HG02870 (cell line): ENCODE measurements around the gene PDE5A.
"Not testable (repeated sequence)": the region's sequence is repeated elsewhere in the genome, so short reads cannot be mapped to it uniquely, and the experiment has no call there.

Source experiments
- ATAC-seq: cut with Tn5 transposase; IDR thresholded peaks from one replicate; pipeline ENCODE4 v1.9.1; 2021; ENCODE audit warnings: mild to moderate bottlenecking, moderate library complexity; ENCODE audit not compliant: unreplicated experiment

Gene PDE5A

GRCh38 chr4:119478446-119479179 is 150.0 kb downstream of the PDE5A start:
- ATAC-seq, result no peak

GRCh38 chr4:119477412-119478053 is 151.1 kb downstream of the PDE5A start:
- peak; percentile 71 for ATAC-seq

GRCh38 chr4:119471259-119471658 is 157.3 kb downstream of the PDE5A start:
- ATAC-seq, result peak; percentile 60

GRCh38 chr4:119470737-119471063 is 157.9 kb downstream of the PDE5A start:
- ATAC-seq, result peak; percentile 52

- ATAC-seq, result peak; percentile 76
Observed at GRCh38 chr4:119470021-119470736, 158.4 kb downstream of the PDE5A start.

GRCh38 chr4:119469039-119469438 is 159.6 kb downstream of the PDE5A start:
- ATAC-seq, result not testable (repeated sequence)

DNA sequence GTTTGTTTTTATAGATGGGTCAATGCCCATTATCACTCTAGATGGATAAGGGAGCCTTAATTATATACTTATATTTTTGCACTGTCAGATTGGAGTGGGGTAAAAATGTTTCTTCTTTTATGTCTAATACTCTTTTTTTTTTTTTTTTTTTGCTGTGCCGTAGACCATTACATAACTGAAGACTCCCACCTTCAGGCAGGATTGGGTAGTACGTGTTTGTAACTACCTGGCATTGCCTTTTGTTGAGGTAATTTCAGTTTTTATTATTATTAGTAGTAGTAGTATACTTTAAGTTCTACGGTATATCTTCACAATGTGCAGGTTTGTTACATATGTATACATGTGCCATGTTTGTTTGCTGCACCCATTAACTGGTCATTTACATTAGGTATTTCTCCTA is 165.9 kb downstream of the PDE5A start:
- ATAC-seq, result not testable (repeated sequence)

DNA sequence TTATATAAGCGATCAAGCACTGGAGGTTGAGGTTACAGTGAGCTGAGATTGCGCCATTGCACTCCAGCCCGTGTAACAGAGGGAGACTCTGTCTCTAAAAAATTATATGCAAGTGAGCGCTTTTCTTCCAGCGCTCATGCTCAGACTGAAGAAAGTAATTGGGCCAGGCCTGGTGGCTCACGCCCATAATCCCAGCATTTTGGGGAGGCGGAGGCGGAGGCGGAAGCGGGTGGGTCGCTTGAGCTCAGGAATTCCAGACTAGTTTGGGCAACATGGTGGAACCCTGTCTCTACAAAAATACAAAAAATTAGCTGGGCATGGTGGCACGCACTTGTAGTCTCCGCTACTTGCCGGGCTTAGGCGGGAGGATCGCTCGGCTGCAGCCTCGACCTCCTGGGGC is 172.9 kb downstream of the PDE5A start:
- ATAC-seq, result not testable (repeated sequence)

DNA sequence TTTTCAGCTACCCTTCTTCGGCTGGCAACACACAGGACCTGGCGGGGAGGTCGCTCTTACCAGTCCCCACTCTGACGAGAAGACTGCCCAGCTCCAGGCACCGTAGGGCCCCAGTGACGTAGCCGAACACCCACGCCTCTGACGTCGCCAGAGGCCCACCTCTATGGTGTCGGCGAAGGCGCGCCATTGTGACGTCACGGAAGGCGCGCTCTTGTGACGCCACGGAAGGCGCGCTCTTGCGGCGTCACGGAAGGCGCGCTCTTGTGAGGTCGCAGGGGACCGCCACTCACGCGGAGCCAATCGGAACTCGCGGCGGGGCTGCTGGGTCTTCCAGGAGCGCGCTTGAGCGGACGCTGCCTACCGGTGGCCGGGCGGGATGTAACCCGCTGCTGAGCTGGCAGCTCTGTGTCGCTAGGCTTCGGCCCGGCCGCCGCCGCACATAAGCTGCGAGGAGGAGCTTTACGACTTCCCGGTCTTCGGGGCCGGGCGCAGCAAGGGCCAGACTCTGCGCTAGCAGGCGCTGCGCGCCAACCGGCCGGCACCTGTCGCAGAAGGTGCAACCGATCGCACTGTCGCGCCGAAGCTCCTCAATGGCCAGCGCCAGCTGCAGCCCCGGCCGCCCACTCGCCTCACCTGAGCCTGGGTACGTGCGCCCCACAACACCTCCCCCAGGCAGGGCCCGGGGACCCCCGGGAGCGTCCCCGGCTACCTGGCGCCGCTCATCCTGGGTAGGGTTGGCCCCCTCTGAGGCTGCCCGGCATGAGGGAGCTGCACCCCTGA is 173.9 kb downstream of the PDE5A start:
- peak; percentile 98 for ATAC-seq

- ATAC-seq, result peak; percentile 25
Observed at GRCh38 chr4:119454151-119454490, 174.5 kb downstream of the PDE5A start.

DNA sequence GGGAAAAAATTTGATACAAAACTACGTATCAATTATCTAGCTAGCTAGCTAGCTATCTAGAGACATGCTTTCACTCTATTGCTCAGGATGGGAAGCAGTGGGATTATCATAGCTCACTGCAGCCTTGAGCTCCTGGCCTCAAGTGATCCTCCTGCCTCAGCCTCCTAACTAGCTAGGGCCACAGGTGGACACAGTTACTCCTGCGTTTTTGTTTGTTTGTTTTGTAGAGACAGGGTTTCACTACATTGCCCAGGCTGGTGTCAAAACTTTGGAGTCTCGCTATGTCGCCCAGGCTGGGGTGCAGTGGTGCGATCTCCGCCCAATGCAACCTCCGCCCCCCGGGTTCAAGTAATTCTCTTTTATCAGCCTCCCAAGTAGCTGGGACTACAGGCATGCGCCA is 175.3 kb downstream of the PDE5A start:
- not testable (repeated sequence) for ATAC-seq

GRCh38 chr4:119449851-119450250 is 178.8 kb downstream of the PDE5A start:
- not testable (repeated sequence) for ATAC-seq
